ENCODE measurements around the gene ZNF485.

DNA sequence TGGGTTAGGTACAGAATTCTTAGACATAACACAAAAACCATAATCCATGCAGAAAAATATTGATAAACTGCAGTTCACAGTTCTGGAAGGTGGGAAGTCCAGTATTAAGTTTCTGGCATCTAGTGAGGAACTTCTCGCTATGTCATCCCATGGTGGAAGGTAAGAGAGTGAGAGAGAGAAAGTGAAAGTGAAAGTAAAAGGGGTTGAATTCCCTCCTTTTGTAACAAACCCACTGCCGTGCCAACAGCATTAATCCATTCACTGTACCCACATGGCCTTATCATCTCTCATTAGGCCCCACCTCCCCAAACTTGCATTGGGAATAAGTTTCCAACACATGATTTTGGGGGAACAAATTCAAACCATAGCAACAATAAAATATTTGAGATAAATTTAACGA, 17.1 kb downstream of the ZNF485 start:
- TF ChIP-seq, protein P1, sequence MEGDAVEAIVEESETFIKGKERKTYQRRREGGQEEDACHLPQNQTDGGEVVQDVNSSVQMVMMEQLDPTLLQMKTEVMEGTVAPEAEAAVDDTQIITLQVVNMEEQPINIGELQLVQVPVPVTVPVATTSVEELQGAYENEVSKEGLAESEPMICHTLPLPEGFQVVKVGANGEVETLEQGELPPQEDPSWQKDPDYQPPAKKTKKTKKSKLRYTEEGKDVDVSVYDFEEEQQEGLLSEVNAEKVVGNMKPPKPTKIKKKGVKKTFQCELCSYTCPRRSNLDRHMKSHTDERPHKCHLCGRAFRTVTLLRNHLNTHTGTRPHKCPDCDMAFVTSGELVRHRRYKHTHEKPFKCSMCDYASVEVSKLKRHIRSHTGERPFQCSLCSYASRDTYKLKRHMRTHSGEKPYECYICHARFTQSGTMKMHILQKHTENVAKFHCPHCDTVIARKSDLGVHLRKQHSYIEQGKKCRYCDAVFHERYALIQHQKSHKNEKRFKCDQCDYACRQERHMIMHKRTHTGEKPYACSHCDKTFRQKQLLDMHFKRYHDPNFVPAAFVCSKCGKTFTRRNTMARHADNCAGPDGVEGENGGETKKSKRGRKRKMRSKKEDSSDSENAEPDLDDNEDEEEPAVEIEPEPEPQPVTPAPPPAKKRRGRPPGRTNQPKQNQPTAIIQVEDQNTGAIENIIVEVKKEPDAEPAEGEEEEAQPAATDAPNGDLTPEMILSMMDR (conservative IDR thresholded peaks at IDR 0.05; ENCODE audit: low read depth, low read length): no peak
- TF ChIP-seq EZH2 (IDR thresholded peaks at IDR 0.05; ENCODE audit: low read length, unreplicated experiment): no peak

Data from PC-3 (cell line).